ENCODE measurements around the gene DEGS1.

DNA sequence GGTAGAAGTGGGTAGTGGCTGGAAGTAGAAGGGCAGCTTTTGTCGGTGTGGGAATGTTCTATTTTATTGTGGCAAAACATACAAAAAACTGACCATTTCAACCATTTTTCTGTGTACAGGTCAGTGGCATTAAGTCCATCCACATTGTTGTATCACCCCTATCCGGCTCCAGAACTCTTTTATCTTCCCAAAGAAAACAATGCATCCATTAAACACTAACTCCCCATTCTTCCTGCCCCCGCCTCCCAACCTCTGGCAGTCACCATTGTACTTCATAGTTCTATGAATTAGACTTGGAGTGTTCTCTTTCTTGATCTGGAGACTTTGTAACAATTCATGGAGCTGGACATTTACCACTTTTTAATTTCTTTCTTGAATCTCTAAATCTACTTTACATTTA, 55.7 kb downstream of the DEGS1 start:
- TF ChIP-seq POLR2AphosphoS5 (IDR thresholded peaks at IDR 0.05; ENCODE audit: low read depth) (no peak), EZH2 (IDR thresholded peaks at IDR 0.05; ENCODE audit: low read depth, unreplicated experiment) (no peak)
- TF ChIP-seq, protein P1, sequence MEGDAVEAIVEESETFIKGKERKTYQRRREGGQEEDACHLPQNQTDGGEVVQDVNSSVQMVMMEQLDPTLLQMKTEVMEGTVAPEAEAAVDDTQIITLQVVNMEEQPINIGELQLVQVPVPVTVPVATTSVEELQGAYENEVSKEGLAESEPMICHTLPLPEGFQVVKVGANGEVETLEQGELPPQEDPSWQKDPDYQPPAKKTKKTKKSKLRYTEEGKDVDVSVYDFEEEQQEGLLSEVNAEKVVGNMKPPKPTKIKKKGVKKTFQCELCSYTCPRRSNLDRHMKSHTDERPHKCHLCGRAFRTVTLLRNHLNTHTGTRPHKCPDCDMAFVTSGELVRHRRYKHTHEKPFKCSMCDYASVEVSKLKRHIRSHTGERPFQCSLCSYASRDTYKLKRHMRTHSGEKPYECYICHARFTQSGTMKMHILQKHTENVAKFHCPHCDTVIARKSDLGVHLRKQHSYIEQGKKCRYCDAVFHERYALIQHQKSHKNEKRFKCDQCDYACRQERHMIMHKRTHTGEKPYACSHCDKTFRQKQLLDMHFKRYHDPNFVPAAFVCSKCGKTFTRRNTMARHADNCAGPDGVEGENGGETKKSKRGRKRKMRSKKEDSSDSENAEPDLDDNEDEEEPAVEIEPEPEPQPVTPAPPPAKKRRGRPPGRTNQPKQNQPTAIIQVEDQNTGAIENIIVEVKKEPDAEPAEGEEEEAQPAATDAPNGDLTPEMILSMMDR (conservative IDR thresholded peaks at IDR 0.05; ENCODE audit: low read depth in 2 of 2), result no peak

All from GM23338 (cell line).